GM23338 (cell line): ENCODE results near the gene MCC.

Experiments used
- ETS1 ChIP-seq: IDR thresholded peaks from 2 replicates; pipeline ENCODE4 v1.6.1; 2016; ENCODE audit warnings: antibody characterized with exemption
- EZH2 ChIP-seq: fragments of 200-600 bp; sonication (generic); IDR thresholded peaks from one replicate; pipeline ENCODE4 v1.8.0; 2017; ENCODE audit warnings: antibody characterized with exemption, mild to moderate bottlenecking, low read depth; ENCODE audit not compliant: unreplicated experiment
- EZH2phosphoT487 ChIP-seq: fragments of 200-600 bp; sonication (generic); IDR thresholded peaks from one replicate; pipeline ENCODE4 v1.8.1; 2018; ENCODE audit warnings: antibody characterized with exemption; ENCODE audit not compliant: unreplicated experiment
- JUNB ChIP-seq: IDR thresholded peaks from one replicate; pipeline ENCODE4 v1.6.1; 2016; ENCODE audit warnings: antibody characterized with exemption; ENCODE audit not compliant: unreplicated experiment
- POLR2AphosphoS5 ChIP-seq: IDR thresholded peaks from 2 replicates; pipeline ENCODE4 v1.6.1; 2016; ENCODE audit warnings: antibody characterized with exemption, low read depth
- REST ChIP-seq: IDR thresholded peaks from one replicate; pipeline ENCODE4 v1.6.1; 2018; ENCODE audit warnings: antibody characterized with exemption; ENCODE audit not compliant: unreplicated experiment
- STAT1 ChIP-seq: IDR thresholded peaks from one replicate; pipeline ENCODE4 v1.6.1; 2016; ENCODE audit warnings: antibody characterized with exemption; ENCODE audit not compliant: unreplicated experiment
- ZNF114 ChIP-seq: fragments of 250-450 bp; sonication (Bioruptor Pico); IDR thresholded peaks from 2 replicates; pipeline ENCODE4 v1.5.0; 2020; ENCODE audit warnings: mild to moderate bottlenecking, moderate library complexity
- ZNF331 ChIP-seq: fragments of 250-450 bp; sonication (Bioruptor Pico); IDR thresholded peaks from 2 replicates; pipeline ENCODE4 v1.5.0; 2020; ENCODE audit warnings: low read depth, mild to moderate bottlenecking, moderate library complexity
- TF ChIP-seq, protein P1 (sequence below), 2 experiments: fragments of 200-600 bp in 1 of 2; sonication (generic) in 1 of 2; conservative IDR thresholded peaks; 2 replicates each; pipeline versions ENCODE4 v1.5.1 to v1.6.1; 2016 to 2017; ENCODE audit warnings: antibody characterized with exemption in 2 of 2, low read depth in 2 of 2, mild to moderate bottlenecking in 2 of 2, moderate library complexity in 1 of 2

DNA sequence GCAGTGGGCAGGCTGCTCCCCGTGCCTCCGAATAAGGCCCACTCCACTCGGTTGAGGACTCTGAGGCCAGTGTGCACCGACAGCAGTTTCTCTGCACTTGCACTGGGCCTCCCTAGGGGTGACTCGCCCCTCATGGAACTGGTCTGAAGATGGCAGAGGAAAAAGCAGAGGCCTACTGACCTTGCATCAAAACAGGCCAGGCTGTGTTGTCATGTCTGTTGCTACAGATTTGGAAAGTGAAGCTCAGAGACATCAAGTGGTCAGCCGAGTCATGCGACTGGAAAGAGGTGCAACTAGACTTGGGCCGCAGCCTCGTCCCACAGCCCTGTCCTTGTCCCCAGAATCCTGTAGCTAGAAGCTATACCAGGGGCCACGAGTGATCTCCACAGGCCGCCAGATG is 433.4 kb downstream of the MCC start:
- TF ChIP-seq, protein P1, sequence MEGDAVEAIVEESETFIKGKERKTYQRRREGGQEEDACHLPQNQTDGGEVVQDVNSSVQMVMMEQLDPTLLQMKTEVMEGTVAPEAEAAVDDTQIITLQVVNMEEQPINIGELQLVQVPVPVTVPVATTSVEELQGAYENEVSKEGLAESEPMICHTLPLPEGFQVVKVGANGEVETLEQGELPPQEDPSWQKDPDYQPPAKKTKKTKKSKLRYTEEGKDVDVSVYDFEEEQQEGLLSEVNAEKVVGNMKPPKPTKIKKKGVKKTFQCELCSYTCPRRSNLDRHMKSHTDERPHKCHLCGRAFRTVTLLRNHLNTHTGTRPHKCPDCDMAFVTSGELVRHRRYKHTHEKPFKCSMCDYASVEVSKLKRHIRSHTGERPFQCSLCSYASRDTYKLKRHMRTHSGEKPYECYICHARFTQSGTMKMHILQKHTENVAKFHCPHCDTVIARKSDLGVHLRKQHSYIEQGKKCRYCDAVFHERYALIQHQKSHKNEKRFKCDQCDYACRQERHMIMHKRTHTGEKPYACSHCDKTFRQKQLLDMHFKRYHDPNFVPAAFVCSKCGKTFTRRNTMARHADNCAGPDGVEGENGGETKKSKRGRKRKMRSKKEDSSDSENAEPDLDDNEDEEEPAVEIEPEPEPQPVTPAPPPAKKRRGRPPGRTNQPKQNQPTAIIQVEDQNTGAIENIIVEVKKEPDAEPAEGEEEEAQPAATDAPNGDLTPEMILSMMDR (conservative IDR thresholded peaks at IDR 0.05; ENCODE audit: low read depth in 2 of 2), result no peak
- TF ChIP-seq EZH2 (no peak), REST (no peak), JUNB (no peak), EZH2phosphoT487 (no peak), POLR2AphosphoS5 (no peak), STAT1 (no peak), ZNF331 (CRISPR knock-in tag) (no peak), ETS1 (no peak), ZNF114 (no peak)
